IPS-NIHi11 (cell line): Measurements from ENCODE around the gene OR51I2.

Experiments used
- DNase-seq: peaks from one replicate; pipeline ENCODE4 v3.0.0; 2012; ENCODE audit warnings: mixed read lengths, low spot score

The OR51I2 gene

GRCh38 chr11:5449023-5449422 lies at the start of gene OR51I2:
OR51I2 (plus strand) TSS chr11:5449323; CDS start chr11:5453489, 4,166 bp downstream.
- DNase-seq: no peak

- DNase-seq: no peak
Observed at GRCh38 chr11:5405173-5405572, 44.0 kb upstream of the OR51I2 start.

- DNase-seq: peak; percentile 7
Observed at GRCh38 chr11:5420993-5421392, 28.1 kb upstream of the OR51I2 start.

- DNase-seq: no peak
Observed at GRCh38 chr11:5421811-5422210, 27.3 kb upstream of the OR51I2 start, which contains the start of gene OR51Q1. OR51Q1 (plus strand) TSS chr11:5422111; CDS start chr11:5422201, 90 bp downstream.

- DNase-seq: no peak
Observed at GRCh38 chr11:5423131-5423530, 26.0 kb upstream of the OR51I2 start.

GRCh38 chr11:5441414-5441813 lies 7.7 kb upstream of the OR51I2 start, which contains the start of gene OR51I1:
OR51I1 (minus strand) TSS chr11:5441514; CDS start chr11:5441514, 0 bp downstream.
- no peak for DNase-seq

- DNase-seq: no peak
Observed at GRCh38 chr11:5443835-5444393, 5.2 kb upstream of the OR51I2 start.

GRCh38 chr11:5449432-5449831 lies 309 bp downstream of the OR51I2 start:
- no peak for DNase-seq

GRCh38 chr11:5460983-5461621 lies 12.0 kb downstream of the OR51I2 start:
- DNase-seq: no peak

- DNase-seq: no peak
Observed at GRCh38 chr11:5467527-5467926, 18.4 kb downstream of the OR51I2 start.

- no peak for DNase-seq
Observed at GRCh38 chr11:5473921-5474320, 24.8 kb downstream of the OR51I2 start.

- DNase-seq: peak; percentile 70
Observed at GRCh38 chr11:5476186-5476819, 27.2 kb downstream of the OR51I2 start.

- DNase-seq: no peak
Observed at GRCh38 chr11:5486003-5486402, 36.9 kb downstream of the OR51I2 start.

GRCh38 chr11:5486421-5486820 lies 37.3 kb downstream of the OR51I2 start:
- no peak for DNase-seq

GRCh38 chr11:5488385-5488784 lies 39.3 kb downstream of the OR51I2 start, which contains the start of gene OR52D1:
OR52D1 (plus strand) TSS chr11:5488685; CDS start chr11:5488707, 22 bp downstream.
- no peak for DNase-seq

- no peak for DNase-seq
Observed at GRCh38 chr11:5488798-5489399, 39.8 kb downstream of the OR51I2 start.

- DNase-seq: no peak
Observed at GRCh38 chr11:5489576-5490357, 40.6 kb downstream of the OR51I2 start.

GRCh38 chr11:5499671-5500070 lies 50.5 kb downstream of the OR51I2 start:
- no peak for DNase-seq

- no peak for DNase-seq
Observed at GRCh38 chr11:5500393-5500801, 51.3 kb downstream of the OR51I2 start.

GRCh38 chr11:5504403-5504921 lies 55.3 kb downstream of the OR51I2 start:
- DNase-seq: no peak

- DNase-seq: no peak
Observed at GRCh38 chr11:5505363-5506048, 56.4 kb downstream of the OR51I2 start.
